ENCODE measurements around the gene C9orf78.

DNA sequence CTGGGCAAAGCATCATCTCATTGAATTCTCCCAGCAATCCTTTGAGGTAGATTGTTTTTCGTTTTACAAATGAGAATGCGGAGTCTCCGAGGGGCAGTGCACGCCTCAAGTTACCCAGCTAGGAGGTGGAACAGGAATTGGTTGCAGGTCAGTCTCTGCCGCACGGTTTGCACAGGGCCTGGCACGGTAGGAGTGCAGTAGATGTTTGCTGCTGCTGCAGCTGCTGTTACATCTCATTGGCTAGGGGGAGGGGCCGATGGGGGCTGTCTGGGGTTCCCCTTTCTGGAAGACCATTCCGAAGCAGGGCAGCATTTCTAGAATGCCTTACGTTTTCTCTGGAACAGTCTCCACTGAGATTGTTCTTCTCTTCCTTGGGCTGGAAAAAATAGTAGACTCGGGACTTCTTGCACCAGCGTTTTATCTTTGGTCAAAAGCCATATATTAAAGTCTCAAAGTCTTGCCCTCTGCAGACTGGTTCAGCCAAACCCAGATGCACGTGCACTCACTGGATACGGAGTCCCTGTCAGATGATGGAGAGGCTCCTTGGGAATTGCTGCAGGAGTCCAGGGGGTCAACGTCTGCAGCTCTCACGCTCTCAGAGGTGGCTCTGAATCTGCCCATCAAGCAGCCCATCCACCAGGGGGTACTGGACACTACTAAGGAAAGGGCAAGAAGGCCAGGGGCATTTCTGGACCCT is 1.4 kb upstream of the C9orf78 start:
- TF ChIP-seq, protein P1, sequence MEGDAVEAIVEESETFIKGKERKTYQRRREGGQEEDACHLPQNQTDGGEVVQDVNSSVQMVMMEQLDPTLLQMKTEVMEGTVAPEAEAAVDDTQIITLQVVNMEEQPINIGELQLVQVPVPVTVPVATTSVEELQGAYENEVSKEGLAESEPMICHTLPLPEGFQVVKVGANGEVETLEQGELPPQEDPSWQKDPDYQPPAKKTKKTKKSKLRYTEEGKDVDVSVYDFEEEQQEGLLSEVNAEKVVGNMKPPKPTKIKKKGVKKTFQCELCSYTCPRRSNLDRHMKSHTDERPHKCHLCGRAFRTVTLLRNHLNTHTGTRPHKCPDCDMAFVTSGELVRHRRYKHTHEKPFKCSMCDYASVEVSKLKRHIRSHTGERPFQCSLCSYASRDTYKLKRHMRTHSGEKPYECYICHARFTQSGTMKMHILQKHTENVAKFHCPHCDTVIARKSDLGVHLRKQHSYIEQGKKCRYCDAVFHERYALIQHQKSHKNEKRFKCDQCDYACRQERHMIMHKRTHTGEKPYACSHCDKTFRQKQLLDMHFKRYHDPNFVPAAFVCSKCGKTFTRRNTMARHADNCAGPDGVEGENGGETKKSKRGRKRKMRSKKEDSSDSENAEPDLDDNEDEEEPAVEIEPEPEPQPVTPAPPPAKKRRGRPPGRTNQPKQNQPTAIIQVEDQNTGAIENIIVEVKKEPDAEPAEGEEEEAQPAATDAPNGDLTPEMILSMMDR (IDR thresholded peaks at IDR 0.05; ENCODE audit: low read length): no peak
- TF ChIP-seq EZH2phosphoT487 (IDR thresholded peaks at IDR 0.05; ENCODE audit: low read length) (no peak), EZH2 (optimal IDR thresholded peaks at IDR 0.05; ENCODE audit: low read depth, low read length) (no peak)

All from MM.1S (cell line).